ENCODE measurements around the gene SNRK.
A peak's percentile ranks its signal among the peaks of the same experiment; 100 is the strongest.

SNRK gene

GRCh38 chr3:43285644-43286043, 696 bp upstream of the SNRK start:
- TF ChIP-seq, protein P1, sequence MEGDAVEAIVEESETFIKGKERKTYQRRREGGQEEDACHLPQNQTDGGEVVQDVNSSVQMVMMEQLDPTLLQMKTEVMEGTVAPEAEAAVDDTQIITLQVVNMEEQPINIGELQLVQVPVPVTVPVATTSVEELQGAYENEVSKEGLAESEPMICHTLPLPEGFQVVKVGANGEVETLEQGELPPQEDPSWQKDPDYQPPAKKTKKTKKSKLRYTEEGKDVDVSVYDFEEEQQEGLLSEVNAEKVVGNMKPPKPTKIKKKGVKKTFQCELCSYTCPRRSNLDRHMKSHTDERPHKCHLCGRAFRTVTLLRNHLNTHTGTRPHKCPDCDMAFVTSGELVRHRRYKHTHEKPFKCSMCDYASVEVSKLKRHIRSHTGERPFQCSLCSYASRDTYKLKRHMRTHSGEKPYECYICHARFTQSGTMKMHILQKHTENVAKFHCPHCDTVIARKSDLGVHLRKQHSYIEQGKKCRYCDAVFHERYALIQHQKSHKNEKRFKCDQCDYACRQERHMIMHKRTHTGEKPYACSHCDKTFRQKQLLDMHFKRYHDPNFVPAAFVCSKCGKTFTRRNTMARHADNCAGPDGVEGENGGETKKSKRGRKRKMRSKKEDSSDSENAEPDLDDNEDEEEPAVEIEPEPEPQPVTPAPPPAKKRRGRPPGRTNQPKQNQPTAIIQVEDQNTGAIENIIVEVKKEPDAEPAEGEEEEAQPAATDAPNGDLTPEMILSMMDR (IDR thresholded peaks at IDR 0.05; ENCODE audit: insufficient read depth, low read depth, low read length, missing control alignments): no peak
- H3K4me3 ChIP-seq (ENCODE audit: low read depth, low read length): peak overlapping the region; percentile 63
- no peak for DNase-seq (ENCODE audit: low read depth)

- TF ChIP-seq, protein P1 (IDR thresholded peaks at IDR 0.05; ENCODE audit: insufficient read depth, low read depth, low read length, missing control alignments): no peak
- DNase-seq (ENCODE audit: low read depth): peak; percentile 18
- peak overlapping the region; percentile 89 for H3K4me3 ChIP-seq (ENCODE audit: low read depth, low read length)
Observed at GRCh38 chr3:43286841-43287499, 630 bp downstream of the SNRK start.

- DNase-seq (ENCODE audit: low read depth): no peak
- peak overlapping the region; percentile 89 for H3K4me3 ChIP-seq (ENCODE audit: low read depth, low read length)
- TF ChIP-seq, protein P1 (IDR thresholded peaks at IDR 0.05; ENCODE audit: insufficient read depth, low read depth, low read length, missing control alignments): no peak
Observed at GRCh38 chr3:43287500-43287873, 1.1 kb downstream of the SNRK start.

- peak overlapping the region; percentile 89 for H3K4me3 ChIP-seq (ENCODE audit: low read depth, low read length)
- DNase-seq (ENCODE audit: low read depth): peak; percentile 47
- TF ChIP-seq, protein P1 (IDR thresholded peaks at IDR 0.05; ENCODE audit: insufficient read depth, low read depth, low read length, missing control alignments): no peak
Observed at GRCh38 chr3:43288366-43288765, 2.0 kb downstream of the SNRK start.

- no peak for DNase-seq (ENCODE audit: low read depth)
- TF ChIP-seq, protein P1 (IDR thresholded peaks at IDR 0.05; ENCODE audit: insufficient read depth, low read depth, low read length, missing control alignments): no peak
- H3K4me3 ChIP-seq (ENCODE audit: low read depth, low read length): peak overlapping the region; percentile 89
Observed at GRCh38 chr3:43288850-43289249, 2.5 kb downstream of the SNRK start.

DNA sequence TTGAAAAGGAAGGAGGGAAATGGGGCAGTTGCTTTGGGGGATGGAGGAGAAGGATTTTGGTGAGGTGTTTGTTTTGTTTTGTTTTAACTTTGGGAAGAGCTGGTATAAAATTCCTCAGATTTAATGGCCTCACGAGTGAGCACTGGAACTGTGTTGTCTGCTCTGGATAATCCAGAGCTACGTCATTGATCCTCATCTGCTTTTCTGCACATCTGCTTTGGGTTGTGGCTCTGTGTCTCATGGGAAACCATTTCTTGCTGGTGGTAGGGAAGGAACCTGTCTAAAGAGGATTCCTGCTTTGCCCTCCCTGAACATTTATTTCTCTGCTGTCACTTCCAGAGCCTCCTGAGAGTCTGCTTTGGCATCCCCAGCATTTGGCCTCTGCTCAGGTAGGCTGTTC, 3.1 kb downstream of the SNRK start:
- no peak overlapping the region for H3K4me3 ChIP-seq (ENCODE audit: low read depth, low read length)
- no peak for DNase-seq (ENCODE audit: low read depth)
- TF ChIP-seq, protein P1 (IDR thresholded peaks at IDR 0.05; ENCODE audit: insufficient read depth, low read depth, low read length, missing control alignments): no peak

Measured in GM12865 (cell line).